Epithelial cell of esophagus (primary cell): Measurements from ENCODE around the gene RNU5B-1.

Experiments used
- DNase-seq: peaks from one replicate; pipeline ENCODE4 v3.0.0; 2010; ENCODE audit warnings: low read depth
- H3K4me3 ChIP-seq: 2 replicates; pipeline ENCODE4 v1.5.1; 2011; ENCODE audit warnings: mild to moderate bottlenecking, low read length, control low read depth
- CTCF ChIP-seq: IDR thresholded peaks from 2 replicates; pipeline ENCODE4 v1.5.1; 2011; ENCODE audit warnings: low read depth, mild to moderate bottlenecking, low read length, control low read depth, inconsistent platforms; ENCODE audit not compliant: insufficient read depth; ENCODE audit errors: missing control alignments

RNU5B-1 gene

GRCh38 chr15:65304381-65305149 is at the start of gene RNU5B-1:
TSS of gene RNU5B-1 (plus strand) at chr15:65304677.
- peak; percentile 88 for DNase-seq
- H3K4me3 ChIP-seq, result peak within 1 kb of the TSS; percentile 70
- peak; percentile 95 for TF ChIP-seq CTCF

GRCh38 chr15:65254758-65255157 is 49.7 kb upstream of the RNU5B-1 start:
- no peak for DNase-seq
- no peak overlapping the region for H3K4me3 ChIP-seq
- TF ChIP-seq CTCF, result no peak

DNA sequence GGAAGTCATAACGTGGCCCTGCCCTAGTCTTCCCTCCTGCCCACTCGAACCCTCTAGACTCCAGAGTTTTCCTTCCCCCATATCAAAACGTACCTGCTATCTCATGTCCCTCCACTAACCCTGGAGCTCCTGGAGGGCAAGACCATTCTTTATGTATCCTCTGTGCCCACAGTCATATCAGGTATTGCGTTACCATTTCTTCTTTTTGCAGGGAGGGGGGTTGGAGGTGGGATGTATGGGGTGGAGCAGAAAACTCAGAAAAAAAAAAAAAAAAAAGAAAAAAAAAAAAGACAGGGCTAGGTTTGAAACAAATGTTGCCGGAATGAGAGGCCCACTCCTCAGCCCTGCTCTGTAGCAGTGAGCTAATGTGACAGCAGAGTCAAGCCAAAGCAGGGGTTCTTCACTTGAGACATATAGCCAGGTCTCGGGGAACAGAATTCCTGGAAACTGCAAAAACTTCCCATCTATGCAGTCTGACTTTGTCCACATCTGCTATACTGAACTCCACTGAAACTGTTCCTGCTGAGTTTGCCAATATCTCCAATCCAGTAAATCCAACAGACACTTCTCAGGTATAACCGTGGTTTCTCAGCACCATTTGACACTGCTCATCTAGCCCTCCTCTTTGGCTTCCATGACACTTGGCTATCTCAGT is 48.9 kb upstream of the RNU5B-1 start:
- H3K4me3 ChIP-seq, result no peak overlapping the region
- DNase-seq, result no peak
- TF ChIP-seq CTCF, result no peak

- no peak for DNase-seq
- no peak overlapping the region for H3K4me3 ChIP-seq
- TF ChIP-seq CTCF, result no peak
Measured at GRCh38 chr15:65258375-65259262, 45.9 kb upstream of the RNU5B-1 start.

DNA sequence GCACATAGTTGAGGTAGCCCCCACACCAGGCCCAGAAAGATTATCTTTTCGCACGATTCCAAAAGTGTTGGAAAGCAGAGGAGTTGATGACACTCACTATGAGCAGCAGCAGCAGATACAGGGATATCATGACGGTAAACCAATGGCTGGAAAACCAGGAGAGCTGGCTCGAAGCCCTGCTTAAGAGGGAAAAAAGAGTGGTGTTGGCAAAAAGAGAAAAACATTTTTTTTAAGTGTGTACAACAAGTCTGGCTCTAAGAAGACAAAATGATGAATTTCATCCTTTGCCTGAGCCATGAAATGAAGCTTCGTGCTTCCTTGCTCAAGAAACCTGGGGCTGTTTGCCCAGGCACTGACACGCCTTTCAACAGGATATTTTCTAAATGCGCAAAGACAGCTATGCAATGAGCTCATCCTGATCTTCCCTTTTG is 45.1 kb upstream of the RNU5B-1 start:
- no peak for DNase-seq
- H3K4me3 ChIP-seq, result no peak overlapping the region
- TF ChIP-seq CTCF, result no peak

DNA sequence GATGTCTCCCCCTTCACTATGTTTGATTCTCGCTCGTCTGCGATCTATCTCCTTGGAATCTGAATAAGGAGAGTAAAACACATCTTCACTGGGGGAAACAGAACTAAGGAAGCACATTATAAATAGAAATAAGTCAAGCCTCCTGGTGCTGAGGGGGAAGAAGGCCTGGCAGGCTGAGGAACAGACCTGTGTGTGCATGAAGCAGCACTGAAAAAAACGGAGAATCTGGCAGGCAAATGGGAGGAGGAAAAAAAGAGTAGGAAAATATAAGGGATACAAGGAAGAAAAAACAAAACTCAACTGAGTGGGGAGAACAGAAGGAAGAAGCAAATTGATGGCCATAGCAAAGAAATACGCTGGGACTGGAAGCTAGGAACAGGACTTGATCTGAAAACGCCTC is 43.5 kb upstream of the RNU5B-1 start:
- H3K4me3 ChIP-seq, result no peak overlapping the region
- no peak for DNase-seq
- no peak for TF ChIP-seq CTCF
